ENCODE measurements around the gene FGD1.

- TF ChIP-seq POLR2A (IDR thresholded peaks at IDR 0.05; ENCODE audit: low read depth, low read length) (no peak), CTCF (IDR thresholded peaks at IDR 0.05; ENCODE audit: extremely low read depth in 1 of 2, insufficient read depth in 1 of 2, low read depth in 1 of 2, low read length in 2 of 2) (no peak), POLR2AphosphoS5 (IDR thresholded peaks at IDR 0.05; ENCODE audit: insufficient read depth, low read depth, low read length) (no peak), EZH2 (IDR thresholded peaks at IDR 0.05; ENCODE audit: borderline replicate concordance, low read depth, low read length, severe bottlenecking) (no peak), MYC (IDR thresholded peaks at IDR 0.05; ENCODE audit: low read depth, low read length) (no peak)
Measured at GRCh38 chrX:54529151-54529550, 33.1 kb upstream of the FGD1 start.

All from endothelial cell of umbilical vein (primary cell).